PC-9 (cell line): ENCODE results near the gene CCBE1.

ENCODE experiments used
- EZH2 ChIP-seq: fragments of 200-600 bp; sonication (generic); IDR thresholded peaks from 2 replicates; pipeline ENCODE4 v1.8.0; 2017; ENCODE audit warnings: antibody characterized with exemption, low read depth
- TF ChIP-seq, protein P1 (sequence below): fragments of 200-600 bp; sonication (generic); conservative IDR thresholded peaks from 2 replicates; pipeline ENCODE4 v1.6.1; 2017; ENCODE audit warnings: mixed run types, antibody characterized with exemption, mild to moderate bottlenecking, moderate library complexity

GRCh38 chr18:59681521-59682004 is 15.7 kb downstream of the CCBE1 start:
- TF ChIP-seq EZH2 = no peak
- TF ChIP-seq, protein P1, sequence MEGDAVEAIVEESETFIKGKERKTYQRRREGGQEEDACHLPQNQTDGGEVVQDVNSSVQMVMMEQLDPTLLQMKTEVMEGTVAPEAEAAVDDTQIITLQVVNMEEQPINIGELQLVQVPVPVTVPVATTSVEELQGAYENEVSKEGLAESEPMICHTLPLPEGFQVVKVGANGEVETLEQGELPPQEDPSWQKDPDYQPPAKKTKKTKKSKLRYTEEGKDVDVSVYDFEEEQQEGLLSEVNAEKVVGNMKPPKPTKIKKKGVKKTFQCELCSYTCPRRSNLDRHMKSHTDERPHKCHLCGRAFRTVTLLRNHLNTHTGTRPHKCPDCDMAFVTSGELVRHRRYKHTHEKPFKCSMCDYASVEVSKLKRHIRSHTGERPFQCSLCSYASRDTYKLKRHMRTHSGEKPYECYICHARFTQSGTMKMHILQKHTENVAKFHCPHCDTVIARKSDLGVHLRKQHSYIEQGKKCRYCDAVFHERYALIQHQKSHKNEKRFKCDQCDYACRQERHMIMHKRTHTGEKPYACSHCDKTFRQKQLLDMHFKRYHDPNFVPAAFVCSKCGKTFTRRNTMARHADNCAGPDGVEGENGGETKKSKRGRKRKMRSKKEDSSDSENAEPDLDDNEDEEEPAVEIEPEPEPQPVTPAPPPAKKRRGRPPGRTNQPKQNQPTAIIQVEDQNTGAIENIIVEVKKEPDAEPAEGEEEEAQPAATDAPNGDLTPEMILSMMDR = no peak
